Measurements from ENCODE around the gene SLIT2.

Gene SLIT2, protein sequence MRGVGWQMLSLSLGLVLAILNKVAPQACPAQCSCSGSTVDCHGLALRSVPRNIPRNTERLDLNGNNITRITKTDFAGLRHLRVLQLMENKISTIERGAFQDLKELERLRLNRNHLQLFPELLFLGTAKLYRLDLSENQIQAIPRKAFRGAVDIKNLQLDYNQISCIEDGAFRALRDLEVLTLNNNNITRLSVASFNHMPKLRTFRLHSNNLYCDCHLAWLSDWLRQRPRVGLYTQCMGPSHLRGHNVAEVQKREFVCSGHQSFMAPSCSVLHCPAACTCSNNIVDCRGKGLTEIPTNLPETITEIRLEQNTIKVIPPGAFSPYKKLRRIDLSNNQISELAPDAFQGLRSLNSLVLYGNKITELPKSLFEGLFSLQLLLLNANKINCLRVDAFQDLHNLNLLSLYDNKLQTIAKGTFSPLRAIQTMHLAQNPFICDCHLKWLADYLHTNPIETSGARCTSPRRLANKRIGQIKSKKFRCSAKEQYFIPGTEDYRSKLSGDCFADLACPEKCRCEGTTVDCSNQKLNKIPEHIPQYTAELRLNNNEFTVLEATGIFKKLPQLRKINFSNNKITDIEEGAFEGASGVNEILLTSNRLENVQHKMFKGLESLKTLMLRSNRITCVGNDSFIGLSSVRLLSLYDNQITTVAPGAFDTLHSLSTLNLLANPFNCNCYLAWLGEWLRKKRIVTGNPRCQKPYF (N-terminal part only)

DNA sequence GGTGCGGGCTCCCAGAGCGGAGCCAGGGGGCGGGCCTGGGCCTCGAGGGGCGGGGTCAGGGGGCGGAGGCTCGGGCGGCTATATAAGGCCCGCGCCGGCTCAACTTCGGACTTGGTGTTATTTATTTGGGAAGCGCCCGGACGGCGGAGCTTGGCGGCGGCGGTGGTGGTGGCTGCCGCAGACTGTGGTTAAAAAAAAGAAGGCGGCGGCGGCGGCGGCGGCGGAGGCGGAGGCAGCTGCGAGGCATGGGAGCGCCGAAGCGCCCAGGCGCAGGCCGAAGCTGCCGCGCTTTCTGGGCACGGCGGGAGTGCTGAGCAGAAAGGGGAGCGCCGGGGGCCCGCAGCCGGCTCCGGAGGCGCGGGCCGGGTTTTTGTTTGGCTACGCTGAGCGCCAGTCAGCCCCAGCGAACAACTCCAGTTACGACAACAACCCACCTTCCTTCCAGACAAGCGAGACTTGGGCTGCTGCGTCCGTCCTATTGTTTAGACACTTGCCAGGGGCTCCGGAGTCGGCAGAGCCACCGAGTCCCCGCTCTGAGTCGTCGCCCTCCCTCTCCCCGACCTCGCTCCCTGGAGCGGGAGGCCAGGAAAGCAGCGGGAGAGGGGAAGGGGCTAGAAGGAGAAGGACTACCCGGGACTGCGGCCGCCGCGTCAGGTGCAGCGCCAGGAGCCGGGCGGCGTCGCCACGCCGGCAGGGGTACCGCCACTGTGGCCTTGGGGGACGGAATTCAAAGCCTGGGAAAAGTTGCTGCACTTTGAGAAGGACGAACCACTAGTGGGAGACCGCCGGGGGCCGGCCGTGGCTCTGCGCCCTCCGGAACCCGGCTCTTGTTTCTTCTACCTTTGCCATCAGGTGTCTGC, at the start of gene SLIT2:
TSS of gene SLIT2 (plus strand) at position 110 of the 860 bp plus-strand sequence. CDS start 1,911 bp downstream, outside the sequence.
- peak; percentile 87 for DNase-seq (ENCODE audit: low spot score)

DNA sequence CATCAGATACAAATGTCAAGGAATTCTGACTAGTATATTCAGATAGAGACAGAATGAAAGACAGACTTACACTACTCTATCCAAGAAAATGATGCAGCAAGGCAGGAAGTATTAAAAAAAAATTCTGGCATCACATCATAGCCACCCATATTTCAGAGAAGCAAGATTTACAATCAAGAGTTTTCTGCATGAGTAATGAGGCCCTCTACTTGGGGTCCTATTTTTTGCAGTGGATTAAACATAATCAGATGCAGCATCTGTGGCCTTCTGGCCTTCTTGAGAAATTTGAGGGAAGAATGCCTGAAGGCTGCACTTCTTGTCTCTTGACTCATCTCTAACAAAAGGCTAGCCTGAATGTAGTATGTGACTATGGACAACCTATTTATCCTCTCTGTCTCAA, 48.2 kb upstream of the SLIT2 start:
- peak; percentile 2 for DNase-seq (ENCODE audit: low spot score)

DNA sequence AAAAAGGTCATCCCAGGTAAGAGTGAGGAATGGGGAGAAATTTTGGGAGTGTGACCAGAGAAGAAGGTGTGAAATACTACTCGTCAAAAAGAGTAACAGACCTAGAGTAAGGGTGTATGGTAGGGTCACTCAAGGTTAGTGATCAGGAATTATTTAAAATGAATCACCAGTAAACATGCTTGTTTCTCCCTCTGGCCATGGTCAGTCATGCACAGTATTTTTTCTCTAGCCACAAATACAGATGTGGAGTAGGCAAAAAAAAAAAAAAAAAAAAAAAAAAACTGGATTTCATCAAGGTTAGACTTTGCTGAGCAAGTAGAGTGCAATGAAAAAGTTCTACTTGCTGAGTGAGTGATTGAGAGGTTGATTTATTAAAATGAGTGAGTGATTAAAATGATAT, 34.2 kb upstream of the SLIT2 start:
- DNase-seq (ENCODE audit: low spot score): peak; percentile 25

DNA sequence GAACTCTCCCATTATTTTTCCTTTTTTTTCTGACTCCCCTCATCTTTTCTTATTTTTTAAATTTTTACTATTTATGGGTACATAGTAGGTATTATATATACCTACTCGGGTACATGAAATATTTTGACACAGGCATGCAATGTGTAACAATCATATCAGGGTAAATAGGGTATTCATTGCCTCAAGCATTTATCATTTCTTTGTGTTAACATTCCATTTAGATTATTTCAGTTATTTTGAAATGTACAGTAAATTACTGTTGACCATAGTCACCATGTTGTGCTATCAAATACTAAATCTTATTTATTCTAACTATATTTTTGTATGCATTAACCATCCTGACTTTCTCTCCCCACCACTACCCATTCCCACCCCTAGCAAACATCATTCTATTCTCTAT, 33.8 kb upstream of the SLIT2 start:
- DNase-seq (ENCODE audit: low spot score): no peak

DNA sequence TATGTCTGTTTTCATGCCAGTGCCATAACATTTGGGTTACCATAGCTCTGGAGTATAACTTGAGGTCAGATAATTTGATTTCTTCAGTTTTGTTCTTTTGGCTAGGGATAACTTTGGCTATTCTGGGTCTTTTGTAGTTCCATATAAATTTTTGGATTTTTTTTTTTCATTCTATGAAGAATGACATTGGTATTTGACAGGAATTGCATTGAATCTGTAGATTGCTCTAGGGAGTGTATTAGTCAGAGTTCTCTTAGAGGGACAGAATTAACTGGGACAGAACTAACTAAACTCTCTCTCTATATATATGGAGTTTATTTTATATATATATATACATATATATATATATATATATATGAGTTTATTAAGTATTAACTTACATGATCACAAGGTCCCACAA, 32.2 kb upstream of the SLIT2 start:
- no peak for DNase-seq (ENCODE audit: low spot score)

DNA sequence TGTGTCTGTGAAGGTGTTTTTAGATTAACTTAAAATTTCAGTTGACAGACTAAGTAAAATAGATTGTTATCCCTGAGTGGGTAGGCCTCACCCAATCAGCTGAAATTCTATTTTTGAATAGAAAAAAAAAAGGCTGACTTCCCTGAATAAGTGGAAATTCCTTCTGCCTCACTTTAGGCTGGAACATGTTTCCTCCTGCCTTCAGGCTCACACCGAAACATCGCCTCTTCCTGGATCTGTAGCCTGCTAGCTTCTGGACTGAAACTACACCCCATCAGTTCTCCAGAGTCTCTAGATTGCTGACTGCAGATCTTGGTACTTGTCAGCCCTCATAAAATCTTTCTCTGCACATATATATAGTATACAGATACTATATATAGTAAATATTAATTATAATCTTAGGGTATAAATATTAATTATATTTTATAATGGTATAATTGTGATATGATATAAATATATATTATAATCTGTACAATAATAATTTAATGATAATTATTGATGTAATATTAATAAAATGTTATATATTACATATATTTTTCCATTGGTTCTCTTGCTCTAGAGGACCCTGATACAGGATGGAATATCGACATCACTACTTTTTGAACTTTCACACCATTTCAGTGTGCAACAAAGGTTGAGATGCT, 13.7 kb upstream of the SLIT2 start:
- DNase-seq (ENCODE audit: low spot score): no peak

DNA sequence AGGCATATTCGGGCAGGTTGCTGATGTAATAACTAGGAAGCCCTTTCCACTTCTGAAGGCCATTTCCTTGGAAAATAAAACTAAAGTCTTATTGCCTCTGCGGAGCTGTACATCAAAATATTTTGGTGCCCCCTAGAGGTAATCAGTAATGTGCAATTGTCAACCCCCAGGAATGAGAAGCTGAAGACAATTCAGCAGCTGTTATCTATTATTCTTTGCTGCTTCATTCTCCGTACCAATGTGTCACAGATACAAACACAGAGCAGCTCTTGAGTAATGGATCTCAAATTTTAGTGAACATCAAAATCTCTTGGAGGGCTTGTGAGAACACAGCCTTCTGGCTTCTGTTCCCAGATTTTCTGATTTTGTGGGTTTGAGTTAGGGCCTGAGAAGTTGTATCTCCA, 3.5 kb upstream of the SLIT2 start:
- peak; percentile 66 for DNase-seq (ENCODE audit: low spot score)

DNA sequence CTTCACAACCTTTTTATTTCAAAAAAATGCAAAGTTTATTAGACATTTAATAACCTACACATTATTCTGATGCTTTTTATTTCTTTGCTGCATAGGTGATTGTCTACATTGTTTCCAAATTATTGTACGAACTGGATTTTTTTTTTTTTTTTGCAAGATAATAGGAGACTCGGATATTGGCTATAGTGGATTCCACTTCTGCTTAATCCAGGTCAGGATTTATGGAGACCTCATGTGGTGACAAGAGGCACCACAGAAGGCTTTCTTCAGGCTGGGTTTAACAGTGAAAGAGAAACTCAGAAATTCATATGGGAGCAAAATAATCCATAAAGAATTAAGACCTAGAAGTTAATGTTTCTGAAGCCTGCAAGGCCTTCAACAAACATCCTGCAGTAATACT, 2.4 kb upstream of the SLIT2 start:
- peak; percentile 51 for DNase-seq (ENCODE audit: low spot score)

DNA sequence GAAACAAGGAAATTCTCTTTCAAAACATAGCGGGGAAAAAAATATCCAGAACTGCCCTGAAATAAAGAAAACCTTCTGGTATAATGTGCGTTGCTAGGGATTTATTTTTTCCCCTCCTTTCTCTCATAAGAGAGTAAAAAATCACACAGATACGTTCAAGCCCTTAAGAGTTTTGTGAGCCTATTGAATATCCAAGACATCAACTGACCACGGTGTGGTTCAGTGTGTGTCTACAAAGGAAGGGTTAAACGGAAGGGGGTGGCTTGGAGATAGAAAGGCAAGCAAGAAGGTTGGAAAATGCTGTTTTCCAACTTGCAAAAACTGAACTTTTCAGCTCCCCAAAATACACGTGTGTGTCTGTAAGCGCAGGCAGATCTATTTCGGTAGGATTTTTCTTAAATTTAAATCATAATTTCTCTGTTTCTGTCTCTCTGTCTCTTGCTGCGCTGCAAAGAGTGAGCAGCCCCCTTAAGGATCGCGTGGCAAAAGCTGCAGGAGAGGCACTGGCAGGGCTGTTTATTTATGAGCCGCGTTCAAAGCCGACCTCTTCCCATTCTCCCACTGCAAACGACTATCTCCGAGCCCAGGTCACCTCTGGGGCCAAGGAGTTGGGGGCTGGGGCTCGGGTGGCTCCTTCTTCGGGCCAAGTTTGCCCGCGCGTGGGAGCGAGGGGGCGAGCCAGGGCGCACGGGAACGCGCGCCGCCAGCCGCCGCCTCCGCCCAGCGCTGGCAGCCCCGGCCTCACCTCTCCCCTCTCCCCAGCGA, 492 bp upstream of the SLIT2 start:
- no peak for DNase-seq (ENCODE audit: low spot score)

DNA sequence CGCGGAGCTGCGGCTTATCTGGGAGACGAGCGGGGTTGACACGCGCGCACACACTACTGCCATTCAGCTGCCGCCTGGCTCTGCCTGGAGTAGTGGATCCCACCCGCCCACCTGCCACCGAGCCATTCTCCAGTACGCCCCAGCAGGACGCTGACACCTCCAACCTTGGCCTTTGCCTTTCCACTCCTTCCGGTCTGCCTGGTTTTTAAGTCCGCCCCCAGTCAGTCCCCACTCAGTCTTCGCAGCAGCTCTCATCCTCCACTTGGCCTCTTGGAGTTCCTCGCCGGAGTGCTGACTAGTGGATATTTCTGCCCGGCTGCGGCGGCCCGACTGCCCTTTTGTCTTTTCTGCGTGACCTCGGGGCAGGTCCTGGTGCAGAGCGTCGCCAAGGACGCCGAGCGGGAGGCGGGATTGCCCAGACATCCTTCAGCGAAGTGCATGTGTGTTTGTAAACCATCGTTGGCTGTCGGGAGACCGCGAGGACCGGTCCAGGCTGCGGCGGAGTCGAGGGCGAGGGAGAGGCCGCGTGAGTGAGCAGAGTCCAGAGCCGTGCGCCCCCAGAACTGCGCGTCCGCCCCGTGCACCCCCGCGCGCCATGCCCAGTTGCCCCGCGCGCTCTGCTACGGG, 1.1 kb downstream of the SLIT2 start:
- peak; percentile 52 for DNase-seq (ENCODE audit: low spot score)

DNA sequence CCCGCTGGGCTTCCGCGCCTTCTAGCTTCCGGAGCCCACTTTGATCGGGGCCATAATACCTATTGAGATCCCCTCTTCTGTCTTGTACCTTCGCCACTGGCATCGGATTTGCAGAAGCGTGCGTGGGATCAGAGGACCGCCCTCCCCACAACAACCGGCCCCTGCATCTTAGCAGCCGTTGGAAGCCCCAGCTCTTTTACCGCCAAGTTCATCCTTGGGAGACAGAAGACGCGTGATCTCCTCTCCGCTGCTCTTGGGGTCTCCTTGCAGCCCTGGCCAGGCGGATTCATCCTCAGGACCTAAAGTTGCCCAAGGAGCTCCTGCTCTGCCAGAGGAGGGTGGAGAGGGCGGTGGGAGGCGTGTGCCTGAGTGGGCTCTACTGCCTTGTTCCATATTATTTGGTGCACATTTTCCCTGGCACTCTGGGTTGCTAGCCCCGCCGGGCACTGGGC, 1.6 kb downstream of the SLIT2 start:
- DNase-seq (ENCODE audit: low spot score): peak; percentile 13

DNA sequence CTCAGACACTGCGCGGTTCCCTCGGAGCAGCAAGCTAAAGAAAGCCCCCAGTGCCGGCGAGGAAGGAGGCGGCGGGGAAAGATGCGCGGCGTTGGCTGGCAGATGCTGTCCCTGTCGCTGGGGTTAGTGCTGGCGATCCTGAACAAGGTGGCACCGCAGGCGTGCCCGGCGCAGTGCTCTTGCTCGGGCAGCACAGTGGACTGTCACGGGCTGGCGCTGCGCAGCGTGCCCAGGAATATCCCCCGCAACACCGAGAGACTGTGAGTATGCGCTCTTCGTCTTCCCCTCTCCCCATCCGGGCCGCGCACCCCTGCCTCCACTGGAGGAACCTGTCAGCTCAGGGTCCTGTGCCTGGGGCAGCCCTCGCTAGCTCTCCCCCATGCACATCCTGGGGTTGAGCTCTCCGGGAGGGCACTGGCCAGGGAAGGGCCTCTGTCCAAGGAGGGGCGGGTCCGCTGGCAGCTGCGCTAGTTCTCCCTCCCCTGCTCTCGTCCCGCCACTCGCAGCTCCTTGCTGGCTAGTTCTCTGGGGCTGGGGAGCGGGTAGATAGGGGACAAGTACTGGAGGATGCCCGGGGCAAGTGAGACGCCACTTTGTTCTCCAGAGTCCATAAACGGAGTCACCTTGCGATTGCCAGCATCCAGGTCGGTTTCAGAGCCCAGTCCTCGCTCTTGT, 2.2 kb downstream of the SLIT2 start:
- peak; percentile 51 for DNase-seq (ENCODE audit: low spot score)

DNA sequence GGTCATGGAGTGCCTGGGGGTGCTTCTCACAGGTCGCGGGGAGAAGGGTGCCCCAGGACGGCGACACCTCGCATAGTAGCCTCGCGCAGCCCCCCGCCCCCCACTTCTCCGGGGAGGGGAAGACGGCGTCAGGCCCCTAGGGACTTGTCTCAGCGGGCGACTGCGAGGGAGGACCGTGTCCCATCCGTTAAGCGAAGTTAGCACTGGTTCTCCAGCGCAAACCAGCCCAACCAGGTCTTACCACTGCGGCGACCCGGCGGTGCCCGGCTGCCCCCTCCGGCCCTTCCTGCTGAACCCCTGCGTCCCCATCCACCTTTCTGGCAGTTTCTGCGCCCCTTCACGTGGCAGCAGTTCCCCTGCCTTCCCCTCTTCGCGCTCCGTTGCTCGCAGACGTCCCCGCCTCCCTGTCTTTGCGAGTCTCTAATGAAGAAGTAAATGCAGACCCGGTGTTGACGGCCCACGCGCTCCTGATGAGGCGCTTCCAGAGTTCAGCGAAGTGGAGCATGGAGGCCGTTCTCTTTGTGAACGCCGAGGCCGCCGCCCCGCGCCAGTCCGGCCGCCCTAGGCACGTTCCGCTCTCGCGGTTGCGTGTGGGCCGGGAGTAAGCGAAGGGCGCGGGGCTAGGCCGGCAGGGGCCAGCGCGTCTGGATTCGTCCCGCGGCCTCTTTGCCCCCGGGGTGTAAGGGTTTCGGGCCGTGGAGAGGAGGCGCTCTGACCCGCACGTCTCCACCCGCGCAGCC, 3.0 kb downstream of the SLIT2 start:
- DNase-seq (ENCODE audit: low spot score): peak; percentile 61

DNA sequence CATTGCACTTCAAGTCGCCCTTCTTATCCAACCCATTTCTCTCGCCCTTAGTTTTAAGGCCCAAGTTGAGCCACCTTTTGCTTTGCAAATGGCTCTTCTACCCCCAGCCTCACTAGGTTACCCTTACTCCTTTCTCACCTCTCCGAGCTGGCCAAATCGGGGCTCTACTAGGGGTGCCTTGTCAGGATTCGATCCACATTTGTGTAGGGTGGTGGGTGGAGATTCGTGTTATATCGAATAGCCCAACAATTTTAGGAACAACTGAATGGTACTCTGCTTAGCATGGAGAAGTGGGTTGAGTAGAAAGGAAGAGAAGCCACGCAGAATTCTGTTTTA, 3.5 kb downstream of the SLIT2 start:
- DNase-seq (ENCODE audit: low spot score): no peak

DNA sequence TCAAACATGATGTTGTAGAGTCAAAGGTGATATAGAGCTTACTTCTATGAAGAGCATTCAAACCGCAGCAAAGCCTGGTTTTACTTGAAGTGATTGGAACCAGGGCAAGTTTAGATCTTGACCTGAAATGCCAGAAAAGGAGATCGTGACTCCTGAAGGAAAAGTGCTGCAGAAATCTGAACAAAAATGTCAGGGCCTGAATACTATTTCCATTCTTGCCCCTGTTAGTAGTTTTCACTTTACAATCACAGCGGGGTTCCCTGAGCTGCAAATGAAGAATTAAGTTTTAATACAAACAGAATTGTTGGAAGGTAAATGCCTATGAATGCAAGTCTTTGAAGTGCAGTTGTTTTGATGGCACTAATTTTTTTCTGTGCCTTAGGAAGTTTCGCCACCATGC, 4.1 kb downstream of the SLIT2 start:
- DNase-seq (ENCODE audit: low spot score): no peak

DNA sequence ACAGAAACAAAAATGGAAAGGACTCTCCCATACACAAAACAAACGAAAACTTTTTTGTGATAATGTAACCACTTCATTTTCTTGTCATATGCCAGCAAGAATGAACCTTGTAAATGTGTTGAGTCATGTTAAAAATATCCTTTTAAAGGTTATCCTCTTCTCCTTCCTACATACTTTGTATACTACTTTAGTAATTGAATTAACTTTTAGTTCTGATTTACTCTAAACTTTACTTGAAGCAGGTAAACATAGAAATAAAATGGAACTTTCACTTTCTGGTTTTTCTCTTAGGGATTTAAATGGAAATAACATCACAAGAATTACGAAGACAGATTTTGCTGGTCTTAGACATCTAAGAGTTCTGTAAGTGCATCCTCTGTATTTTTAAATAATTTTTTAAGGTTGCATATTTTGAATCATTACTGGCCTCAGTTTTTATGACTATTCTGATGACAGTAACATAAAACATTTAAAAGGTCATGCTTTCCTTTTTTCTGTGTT, 4.7 kb downstream of the SLIT2 start:
- no peak for DNase-seq (ENCODE audit: low spot score)

DNA sequence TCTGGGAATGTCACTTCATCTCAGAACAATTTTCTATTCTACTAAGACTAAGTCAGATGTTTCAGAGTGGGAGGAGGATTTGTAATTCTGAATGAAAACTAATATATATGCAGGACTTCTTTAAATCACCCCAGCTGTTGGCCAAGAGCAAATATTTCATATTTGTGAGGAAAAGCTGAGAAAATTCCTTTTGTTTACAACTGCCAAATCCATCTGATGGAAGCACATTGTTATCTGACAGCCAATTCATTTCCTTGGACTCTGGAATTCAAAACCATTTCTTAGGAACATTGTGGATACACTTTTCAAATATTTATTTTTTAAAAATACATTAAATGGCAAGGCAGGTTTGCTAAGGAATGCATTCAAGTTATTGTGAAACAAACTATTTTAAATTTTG, 8.0 kb downstream of the SLIT2 start:
- no peak for DNase-seq (ENCODE audit: low spot score)

DNA sequence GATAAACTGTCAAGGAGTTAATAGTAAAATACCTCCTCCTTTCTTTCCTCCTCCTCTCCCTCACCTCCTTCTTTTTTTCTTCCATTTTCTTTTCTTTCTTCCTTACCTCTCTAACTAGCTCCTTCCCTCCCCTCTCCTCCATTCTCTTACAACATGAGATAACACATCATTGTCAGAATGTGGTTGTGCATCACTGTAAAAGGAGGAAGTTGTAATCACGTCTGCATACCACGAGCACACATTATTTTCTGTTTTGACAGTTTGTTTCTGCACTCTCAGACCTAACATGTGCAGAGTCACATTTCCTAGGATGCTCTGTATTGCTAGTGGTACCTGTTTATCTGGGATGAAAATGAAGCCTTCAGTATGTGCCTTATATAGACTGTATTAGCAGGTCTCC, 9.1 kb downstream of the SLIT2 start:
- DNase-seq (ENCODE audit: low spot score): no peak

DNA sequence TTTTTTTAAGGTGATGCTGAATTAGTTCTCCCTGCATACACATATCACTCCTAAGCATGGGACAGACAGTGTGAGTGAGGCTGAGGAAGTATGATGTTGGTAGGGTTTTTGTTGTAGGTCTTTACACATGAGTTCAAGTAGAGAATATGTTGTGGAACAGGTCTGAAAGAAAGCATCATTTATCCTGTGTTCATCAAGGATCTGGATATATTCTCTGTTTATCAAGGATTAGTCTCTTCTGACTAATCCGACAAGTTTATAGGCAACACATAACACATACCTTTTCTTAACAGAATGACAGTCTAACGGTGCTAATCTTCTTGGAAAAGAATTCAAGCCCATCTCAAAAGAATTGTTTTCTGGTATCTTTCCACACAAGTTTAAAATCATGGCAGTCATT, 10.5 kb downstream of the SLIT2 start:
- DNase-seq (ENCODE audit: low spot score): no peak

Measured in kidney tubule cell (primary cell).